WTC11 (cell line): ENCODE measurements around the gene KIF11.

Experiments used
- CBFB ChIP-seq: sonication (generic); formaldehyde crosslinking; IDR thresholded peaks from 2 replicates; pipeline ENCODE4 v1.8.1; 2022; ENCODE audit warnings: mild to moderate bottlenecking, low read depth, missing genetic modification reagents
- NFE2L1 ChIP-seq: sonication (generic); formaldehyde crosslinking; IDR thresholded peaks from 2 replicates; pipeline ENCODE4 v1.8.1; 2023; ENCODE audit warnings: missing genetic modification reagents
- TF ChIP-seq, protein P1 (sequence below): sonication (generic); formaldehyde crosslinking; conservative IDR thresholded peaks from 2 replicates; pipeline ENCODE4 v1.8.1; 2023; ENCODE audit warnings: mild to moderate bottlenecking, low read depth, missing genetic modification reagents, moderate library complexity
- TF ChIP-seq, protein P2 (sequence below): sonication (generic); formaldehyde crosslinking; IDR thresholded peaks from 2 replicates; pipeline ENCODE4 v1.8.0; 2022; ENCODE audit warnings: mild to moderate bottlenecking, missing genetic modification reagents
- TF ChIP-seq, protein P3 (sequence below): fragments of 200-600 bp; IDR thresholded peaks from 2 replicates; pipeline ENCODE4 v1.8.0; 2022; ENCODE audit warnings: antibody characterized with exemption
- TF ChIP-seq, protein P4 (sequence below): sonication (generic); formaldehyde crosslinking; IDR thresholded peaks from 2 replicates; pipeline ENCODE4 v1.8.0; 2022; ENCODE audit warnings: mild to moderate bottlenecking, missing genetic modification reagents
- TF ChIP-seq, protein P5 (sequence below): sonication (generic); formaldehyde crosslinking; IDR thresholded peaks from 2 replicates; pipeline ENCODE4 v1.8.1; 2022; ENCODE audit warnings: mild to moderate bottlenecking, missing genetic modification reagents, moderate library complexity, borderline replicate concordance
- TF ChIP-seq, protein P6 (sequence below): sonication (generic); formaldehyde crosslinking; IDR thresholded peaks from 2 replicates; pipeline ENCODE4 v1.8.1; 2023; ENCODE audit warnings: mild to moderate bottlenecking, missing genetic modification reagents

DNA sequence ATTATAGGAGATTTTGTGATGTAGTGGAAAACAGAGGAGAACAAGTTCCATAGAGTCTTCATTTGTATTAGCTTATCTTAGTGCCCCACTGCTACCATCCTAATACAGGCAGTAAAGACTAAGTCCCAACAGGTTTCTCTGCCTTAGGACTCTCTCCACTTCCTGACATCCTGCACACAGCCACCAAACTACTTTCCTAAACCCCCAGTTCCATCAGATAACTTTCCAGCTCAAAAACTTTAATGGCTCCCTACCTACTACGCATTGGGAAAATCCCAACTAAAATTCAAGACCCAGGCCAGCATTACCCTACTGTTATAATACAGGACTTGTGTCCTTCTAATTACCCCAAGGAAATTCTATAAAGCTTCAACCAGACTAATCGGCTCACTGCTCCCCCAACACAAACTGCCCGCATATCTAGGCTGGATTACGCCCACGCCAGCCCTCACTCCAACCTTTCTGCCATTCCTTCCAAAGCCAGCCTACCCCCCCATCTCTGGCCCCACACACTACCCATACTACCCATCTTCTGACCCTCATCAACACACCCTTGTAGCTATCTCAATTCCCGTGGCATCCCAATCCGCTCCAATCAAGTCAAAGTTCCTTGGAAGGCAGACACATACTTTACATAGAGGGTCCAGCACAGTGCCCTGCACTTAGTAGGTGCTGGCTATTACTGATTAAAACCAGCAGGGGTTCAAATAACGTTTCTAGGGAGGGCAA, 20.4 kb upstream of the KIF11 start:
- TF ChIP-seq, protein P1, sequence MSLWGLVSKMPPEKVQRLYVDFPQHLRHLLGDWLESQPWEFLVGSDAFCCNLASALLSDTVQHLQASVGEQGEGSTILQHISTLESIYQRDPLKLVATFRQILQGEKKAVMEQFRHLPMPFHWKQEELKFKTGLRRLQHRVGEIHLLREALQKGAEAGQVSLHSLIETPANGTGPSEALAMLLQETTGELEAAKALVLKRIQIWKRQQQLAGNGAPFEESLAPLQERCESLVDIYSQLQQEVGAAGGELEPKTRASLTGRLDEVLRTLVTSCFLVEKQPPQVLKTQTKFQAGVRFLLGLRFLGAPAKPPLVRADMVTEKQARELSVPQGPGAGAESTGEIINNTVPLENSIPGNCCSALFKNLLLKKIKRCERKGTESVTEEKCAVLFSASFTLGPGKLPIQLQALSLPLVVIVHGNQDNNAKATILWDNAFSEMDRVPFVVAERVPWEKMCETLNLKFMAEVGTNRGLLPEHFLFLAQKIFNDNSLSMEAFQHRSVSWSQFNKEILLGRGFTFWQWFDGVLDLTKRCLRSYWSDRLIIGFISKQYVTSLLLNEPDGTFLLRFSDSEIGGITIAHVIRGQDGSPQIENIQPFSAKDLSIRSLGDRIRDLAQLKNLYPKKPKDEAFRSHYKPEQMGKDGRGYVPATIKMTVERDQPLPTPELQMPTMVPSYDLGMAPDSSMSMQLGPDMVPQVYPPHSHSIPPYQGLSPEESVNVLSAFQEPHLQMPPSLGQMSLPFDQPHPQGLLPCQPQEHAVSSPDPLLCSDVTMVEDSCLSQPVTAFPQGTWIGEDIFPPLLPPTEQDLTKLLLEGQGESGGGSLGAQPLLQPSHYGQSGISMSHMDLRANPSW (CRISPR knock-in tag): no peak
- TF ChIP-seq CBFB (no peak), NFE2L1 (CRISPR knock-in tag) (no peak)
- TF ChIP-seq, protein P2, sequence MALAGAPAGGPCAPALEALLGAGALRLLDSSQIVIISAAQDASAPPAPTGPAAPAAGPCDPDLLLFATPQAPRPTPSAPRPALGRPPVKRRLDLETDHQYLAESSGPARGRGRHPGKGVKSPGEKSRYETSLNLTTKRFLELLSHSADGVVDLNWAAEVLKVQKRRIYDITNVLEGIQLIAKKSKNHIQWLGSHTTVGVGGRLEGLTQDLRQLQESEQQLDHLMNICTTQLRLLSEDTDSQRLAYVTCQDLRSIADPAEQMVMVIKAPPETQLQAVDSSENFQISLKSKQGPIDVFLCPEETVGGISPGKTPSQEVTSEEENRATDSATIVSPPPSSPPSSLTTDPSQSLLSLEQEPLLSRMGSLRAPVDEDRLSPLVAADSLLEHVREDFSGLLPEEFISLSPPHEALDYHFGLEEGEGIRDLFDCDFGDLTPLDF (CRISPR knock-in tag): no peak
- TF ChIP-seq, protein P3, sequence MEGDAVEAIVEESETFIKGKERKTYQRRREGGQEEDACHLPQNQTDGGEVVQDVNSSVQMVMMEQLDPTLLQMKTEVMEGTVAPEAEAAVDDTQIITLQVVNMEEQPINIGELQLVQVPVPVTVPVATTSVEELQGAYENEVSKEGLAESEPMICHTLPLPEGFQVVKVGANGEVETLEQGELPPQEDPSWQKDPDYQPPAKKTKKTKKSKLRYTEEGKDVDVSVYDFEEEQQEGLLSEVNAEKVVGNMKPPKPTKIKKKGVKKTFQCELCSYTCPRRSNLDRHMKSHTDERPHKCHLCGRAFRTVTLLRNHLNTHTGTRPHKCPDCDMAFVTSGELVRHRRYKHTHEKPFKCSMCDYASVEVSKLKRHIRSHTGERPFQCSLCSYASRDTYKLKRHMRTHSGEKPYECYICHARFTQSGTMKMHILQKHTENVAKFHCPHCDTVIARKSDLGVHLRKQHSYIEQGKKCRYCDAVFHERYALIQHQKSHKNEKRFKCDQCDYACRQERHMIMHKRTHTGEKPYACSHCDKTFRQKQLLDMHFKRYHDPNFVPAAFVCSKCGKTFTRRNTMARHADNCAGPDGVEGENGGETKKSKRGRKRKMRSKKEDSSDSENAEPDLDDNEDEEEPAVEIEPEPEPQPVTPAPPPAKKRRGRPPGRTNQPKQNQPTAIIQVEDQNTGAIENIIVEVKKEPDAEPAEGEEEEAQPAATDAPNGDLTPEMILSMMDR: no peak
- TF ChIP-seq, protein P4, sequence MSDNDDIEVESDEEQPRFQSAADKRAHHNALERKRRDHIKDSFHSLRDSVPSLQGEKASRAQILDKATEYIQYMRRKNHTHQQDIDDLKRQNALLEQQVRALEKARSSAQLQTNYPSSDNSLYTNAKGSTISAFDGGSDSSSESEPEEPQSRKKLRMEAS (CRISPR knock-in tag): no peak
- TF ChIP-seq, protein P5, sequence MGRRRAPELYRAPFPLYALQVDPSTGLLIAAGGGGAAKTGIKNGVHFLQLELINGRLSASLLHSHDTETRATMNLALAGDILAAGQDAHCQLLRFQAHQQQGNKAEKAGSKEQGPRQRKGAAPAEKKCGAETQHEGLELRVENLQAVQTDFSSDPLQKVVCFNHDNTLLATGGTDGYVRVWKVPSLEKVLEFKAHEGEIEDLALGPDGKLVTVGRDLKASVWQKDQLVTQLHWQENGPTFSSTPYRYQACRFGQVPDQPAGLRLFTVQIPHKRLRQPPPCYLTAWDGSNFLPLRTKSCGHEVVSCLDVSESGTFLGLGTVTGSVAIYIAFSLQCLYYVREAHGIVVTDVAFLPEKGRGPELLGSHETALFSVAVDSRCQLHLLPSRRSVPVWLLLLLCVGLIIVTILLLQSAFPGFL (CRISPR knock-in tag): no peak
- TF ChIP-seq, protein P6, sequence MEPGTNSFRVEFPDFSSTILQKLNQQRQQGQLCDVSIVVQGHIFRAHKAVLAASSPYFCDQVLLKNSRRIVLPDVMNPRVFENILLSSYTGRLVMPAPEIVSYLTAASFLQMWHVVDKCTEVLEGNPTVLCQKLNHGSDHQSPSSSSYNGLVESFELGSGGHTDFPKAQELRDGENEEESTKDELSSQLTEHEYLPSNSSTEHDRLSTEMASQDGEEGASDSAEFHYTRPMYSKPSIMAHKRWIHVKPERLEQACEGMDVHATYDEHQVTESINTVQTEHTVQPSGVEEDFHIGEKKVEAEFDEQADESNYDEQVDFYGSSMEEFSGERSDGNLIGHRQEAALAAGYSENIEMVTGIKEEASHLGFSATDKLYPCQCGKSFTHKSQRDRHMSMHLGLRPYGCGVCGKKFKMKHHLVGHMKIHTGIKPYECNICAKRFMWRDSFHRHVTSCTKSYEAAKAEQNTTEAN (CRISPR knock-in tag): no peak
